Fibroblast of upper back skin (primary cell): Measurements from ENCODE around the gene RBM48.

ENCODE experiments used
- DNase-seq: peaks from one replicate; pipeline ENCODE4 v3.0.0-alpha.2; 2013

The RBM48 gene

GRCh38 chr7:92546856-92547497, 18.4 kb downstream of the RBM48 start:
- no peak for DNase-seq

GRCh38 chr7:92547579-92547978, 19.0 kb downstream of the RBM48 start:
- no peak for DNase-seq

GRCh38 chr7:92550194-92550593, 21.6 kb downstream of the RBM48 start:
- DNase-seq = no peak

- no peak for DNase-seq
These were observed 28.7 kb downstream of the RBM48 start for GRCh38 chr7:92557249-92557648.

GRCh38 chr7:92557808-92558362, 29.3 kb downstream of the RBM48 start:
- DNase-seq = no peak

- no peak for DNase-seq
These were observed 32.0 kb downstream of the RBM48 start for GRCh38 chr7:92560602-92561001.

GRCh38 chr7:92563345-92563744, 34.8 kb downstream of the RBM48 start:
- DNase-seq = no peak

- DNase-seq = no peak
These were observed 38.9 kb downstream of the RBM48 start for GRCh38 chr7:92567460-92567859.

- DNase-seq = no peak
These were observed 40.5 kb downstream of the RBM48 start for GRCh38 chr7:92569137-92569536.

GRCh38 chr7:92576296-92576695, 47.7 kb downstream of the RBM48 start:
- no peak for DNase-seq

GRCh38 chr7:92582948-92583347, 54.4 kb downstream of the RBM48 start:
- no peak for DNase-seq

- no peak for DNase-seq
These were observed 56.4 kb downstream of the RBM48 start for GRCh38 chr7:92584953-92585352.

- peak; percentile 48 for DNase-seq
These were observed 57.8 kb downstream of the RBM48 start for GRCh38 chr7:92586403-92586802.

GRCh38 chr7:92586841-92587240, 58.2 kb downstream of the RBM48 start:
- no peak for DNase-seq
